IMR-90 (cell line): Measurements from ENCODE around the gene CCDC122. TPM values are rescaled to one million over a fixed set of nuclear protein-coding genes. Genes with fewer than 3 reads are reported as not detected.

Experiments used
- ATAC-seq: fragments of 200-7000 bp; cut with Tn5 transposase; 2 replicates; pipeline ENCODE4 v1.9.1; 2020; ENCODE audit warnings: low read depth, mild to moderate bottlenecking, moderate library complexity
- BruUV-seq: library from RNA; stranded (reverse); fragments of 400-500 nt; replicated peaks from 2 replicates; lab custom pipeline; 2021; lab: Mats Ljungman, UMichigan
- CTCF ChIA-PET: fragments of 300-600 bp; formaldehyde crosslinking; extraction: SDS; loops from one replicate; lab custom pipeline; 2021; ENCODE audit warnings: antibody characterized with exemption; lab: Yijun Ruan, JAX
- POLR2A ChIA-PET: fragments of 300-600 bp; sonication (Branson Sonifier 250); formaldehyde crosslinking; loops from one replicate; lab custom pipeline; 2022; ENCODE audit warnings: antibody characterized with exemption; ENCODE audit not compliant: unreplicated experiment; lab: Charles Lee
- DNase-seq: peaks from one replicate; pipeline ENCODE4 v3.0.0; 2013
- H2AFZ ChIP-seq: replicated peaks from 2 replicates; pipeline ENCODE3; 2013; ENCODE audit warnings: low read length, mild to moderate bottlenecking; ENCODE audit not compliant: poor library complexity
- H2AK5ac ChIP-seq: 2 replicates; pipeline ENCODE4 v1.6.1; 2013; ENCODE audit warnings: low read depth, low read length, inconsistent platforms
- H2AK9ac ChIP-seq: replicated peaks from 2 replicates; pipeline ENCODE3; 2013; ENCODE audit warnings: mild to moderate bottlenecking, low read depth, low read length, moderate library complexity; ENCODE audit not compliant: poor library complexity
- H2BK120ac ChIP-seq: 2 replicates; pipeline ENCODE4 v1.6.1; 2013; ENCODE audit warnings: low read depth, low read length, inconsistent platforms
- H2BK15ac ChIP-seq: 3 replicates; pipeline ENCODE4 v1.6.1; 2013; ENCODE audit warnings: low read depth, low read length, inconsistent platforms
- H2BK20ac ChIP-seq: 2 replicates; pipeline ENCODE4 v1.6.1; 2013; ENCODE audit warnings: low read depth, mild to moderate bottlenecking, inconsistent platforms, low read length, moderate library complexity
- H2BK5ac ChIP-seq: 2 replicates; pipeline ENCODE4 v1.6.1; 2013; ENCODE audit warnings: mild to moderate bottlenecking, low read depth, low read length, inconsistent platforms; ENCODE audit not compliant: poor library complexity, severe bottlenecking
- H3K14ac ChIP-seq: replicated peaks from 2 replicates; pipeline ENCODE4 v1.6.1; 2013; ENCODE audit warnings: low read depth, low read length, inconsistent platforms
- H3K18ac ChIP-seq: 2 replicates; pipeline ENCODE4 v1.6.1; 2013; ENCODE audit warnings: low read depth, low read length, control low read depth
- H3K23ac ChIP-seq: 2 replicates; pipeline ENCODE4 v1.6.1; 2013; ENCODE audit warnings: low read depth, low read length, inconsistent platforms
- H3K27ac ChIP-seq: 2 replicates; pipeline ENCODE4 v1.5.1; 2013; ENCODE audit warnings: mild to moderate bottlenecking, control low read depth, low read length; ENCODE audit not compliant: insufficient read depth
- H3K27me3 ChIP-seq: 2 replicates; pipeline ENCODE4 v1.6.1; 2013; ENCODE audit warnings: low read length; ENCODE audit not compliant: control insufficient read depth, insufficient read depth
- H3K36me3 ChIP-seq: 2 replicates; pipeline ENCODE4 v1.6.1; 2013; ENCODE audit warnings: low read length, mixed read lengths; ENCODE audit not compliant: control insufficient read depth, insufficient read depth
- H3K4ac ChIP-seq: 2 replicates; pipeline ENCODE4 v1.6.1; 2013; ENCODE audit warnings: low read depth, low read length, inconsistent platforms
- H3K4me1 ChIP-seq: 2 replicates; pipeline ENCODE4 v1.6.1; 2013; ENCODE audit warnings: low read length, mixed read lengths; ENCODE audit not compliant: control insufficient read depth, insufficient read depth
- H3K4me2 ChIP-seq: 2 replicates; pipeline ENCODE4 v1.6.1; 2013; ENCODE audit warnings: low read depth, mild to moderate bottlenecking, control low read depth, low read length, moderate library complexity
- H3K4me3 ChIP-seq: 2 replicates; pipeline ENCODE4 v1.5.1; 2013; ENCODE audit warnings: low read depth, mild to moderate bottlenecking, control low read depth, low read length, moderate library complexity; ENCODE audit not compliant: insufficient read depth
- H3K56ac ChIP-seq: 2 replicates; pipeline ENCODE4 v1.6.1; 2013; ENCODE audit warnings: low read length, inconsistent platforms; ENCODE audit not compliant: insufficient read depth; ENCODE audit errors: extremely low read depth
- H3K79me1 ChIP-seq, 2 experiments: 2 replicates each; pipeline ENCODE4 v1.6.1; 2013; ENCODE audit warnings: low read length in 2 of 2, inconsistent platforms in 1 of 2, low read depth in 1 of 2
- H3K9ac ChIP-seq: 2 replicates; pipeline ENCODE4 v1.6.1; 2013; ENCODE audit warnings: low read depth, low read length, control low read depth
- H3K9me1 ChIP-seq: 2 replicates; pipeline ENCODE4 v1.6.1; 2013; ENCODE audit warnings: low read length, inconsistent platforms; ENCODE audit not compliant: insufficient read depth
- H3K9me3 ChIP-seq: 2 replicates; pipeline ENCODE4 v1.6.1; 2013; ENCODE audit warnings: low read length; ENCODE audit not compliant: control insufficient read depth, insufficient read depth
- H4K20me1 ChIP-seq: 2 replicates; pipeline ENCODE4 v1.6.1; 2013; ENCODE audit warnings: low read length, inconsistent platforms; ENCODE audit not compliant: insufficient read depth
- H4K5ac ChIP-seq: 2 replicates; pipeline ENCODE4 v1.6.1; 2013; ENCODE audit warnings: mild to moderate bottlenecking, low read depth, low read length, control low read depth
- H4K8ac ChIP-seq, 2 experiments: 2 replicates each; pipeline ENCODE4 v1.6.1; 2013; ENCODE audit warnings: low read depth in 2 of 2, low read length in 2 of 2, control low read depth in 1 of 2, inconsistent platforms in 1 of 2
- H4K91ac ChIP-seq: 2 replicates; pipeline ENCODE4 v1.6.1; 2013; ENCODE audit warnings: low read depth, low read length, inconsistent platforms; ENCODE audit not compliant: insufficient read depth
- CEBPB ChIP-seq: IDR thresholded peaks from 2 replicates; pipeline ENCODE4 v1.6.1; 2012; ENCODE audit warnings: low read depth, low read length, improper control_type of control experiment
- FOS ChIP-seq: fragments of 150-350 bp; IDR thresholded peaks from 2 replicates; pipeline ENCODE4 v1.6.1; 2016; ENCODE audit warnings: low read depth, low read length
- MAZ ChIP-seq: IDR thresholded peaks from 2 replicates; pipeline ENCODE4 v1.6.1; 2012; ENCODE audit warnings: low read depth, mild to moderate bottlenecking, low read length, improper control_type of control experiment, moderate library complexity, borderline replicate concordance
- SMC3 ChIP-seq: fragments of 150-350 bp; IDR thresholded peaks from 2 replicates; pipeline ENCODE4 v1.6.1; 2016; ENCODE audit warnings: low read depth, mild to moderate bottlenecking, antibody characterized with exemption, low read length, moderate library complexity
- WGBS, 2 experiments: methylation state at CpG; one replicate each; pipeline versions ENCODE4 v1.1.5 to v1.1.7; 2013; ENCODE audit warnings: missing lambda C conversion rate in 2 of 2; ENCODE audit not compliant: insufficient read length in 1 of 2; ENCODE audit errors: extremely low coverage in 2 of 2; 5-methylcytosine and 5-hydroxymethylcytosine counted together
- dilution Hi-C: fragments of 300-500 bp; cut with HindIII; formaldehyde crosslinking; loops from one replicate; pipeline ENCODE4 v1.14.3; 2018; ENCODE audit warnings: low sequenced_read_pairs; ENCODE audit not compliant: unreplicated experiment
- in situ Hi-C: fragments of 300-500 bp; cut with MboI; formaldehyde crosslinking; loops from 3 replicates; pipeline ENCODE4 v1.14.3; 2019; ENCODE audit warnings: low sequenced_read_pairs, inconsistent platforms, mixed read lengths
- intact Hi-C: fragments of 100-400 bp; cut with micrococcal nuclease; formaldehyde crosslinking; loops from 2 replicates; pipeline ENCODE4 v1.10.0; 2022
- polyA plus RNA-seq, 3 experiments: library from polyadenylated mRNA; depleted of rRNA; stranded (reverse); fragments of >200 nt; gene quantifications; 2 replicates each; pipeline ENCODE4 v1.2.3, GENCODE V29; 2012; ENCODE audit warnings: low replicate concordance in 1 of 3
- total RNA-seq: library from RNA; depleted of rRNA; stranded (reverse); fragments of >200 nt; gene quantifications from 2 replicates; pipeline ENCODE4 v1.2.3, GENCODE V29; 2012

CCDC122 gene
- total and polyA plus RNA-seq, 2 of the 4 experiments (the other 2 are of a cell fraction), result 0.70 to 0.72 TPM

DNA sequence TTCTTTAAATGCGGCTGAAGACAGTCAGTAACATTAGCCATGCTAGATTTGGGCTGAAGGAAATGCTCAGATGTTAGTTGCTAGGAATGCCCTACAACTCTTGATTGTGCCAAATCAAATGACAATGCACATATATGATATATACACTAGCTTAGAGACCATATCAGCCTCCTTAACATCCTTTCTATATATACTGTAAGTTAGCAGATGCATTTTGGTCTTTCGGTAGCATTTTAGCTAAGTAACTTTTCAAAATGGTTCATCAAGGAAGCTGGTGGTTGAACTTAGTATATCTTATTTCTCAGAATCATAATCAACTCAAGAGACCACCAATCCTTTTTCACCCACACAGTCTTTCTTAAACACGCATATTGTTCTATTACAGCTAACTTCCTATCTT is 78.7 kb downstream of the CCDC122 start:
- Histone ChIP-seq H3K4me2 (no peak overlapping the region), H4K91ac (no peak overlapping the region), H3K4me1 (peaks cover 2% of the 10 kb centered on the region; the same call in 1 of the 2 replicates), H4K5ac (no peak overlapping the region), H3K4me3 (no peak overlapping the region), H2AK5ac (no peak overlapping the region), H2BK15ac (no peak overlapping the region), H3K79me1 (no peaks in the 10 kb centered on the region), H3K27me3 (no peaks in the 10 kb centered on the region), H3K4ac (no peak overlapping the region), H3K9ac (no peak overlapping the region), H3K56ac (no peak overlapping the region), H4K8ac (no peak overlapping the region), H4K20me1 (peaks cover 5% of the 10 kb centered on the region; the same call in 1 of the 2 replicates), H2AFZ (no peak overlapping the region), H2AK9ac (no peak overlapping the region), H3K23ac (no peak overlapping the region), H2BK5ac (no peak overlapping the region), H3K9me3 (no peaks in the 10 kb centered on the region), H2BK120ac (no peak overlapping the region), H2BK20ac (no peak overlapping the region), H3K18ac (no peak overlapping the region), H3K14ac (no peak overlapping the region), H3K9me1 (peaks cover 3% of the 10 kb centered on the region; the same call in 1 of the 2 replicates), H3K36me3 (no peaks in the 10 kb centered on the region), H3K27ac (no peak overlapping the region)
- ChIA-PET POLR2A (no interaction called here), CTCF (interaction anchor here (1.1 kb wide), 1 partner anchor 10 kb away, joined by 3 read pairs; no protein-coding TSS in a partner anchor)
- ATAC-seq (no peak), DNase-seq (no peak)
- WGBS, 2 experiments, result no CpG with 5 or more reads among the region's 3 CpGs
- in situ Hi-C loops, result no loop called here
- TF ChIP-seq CEBPB, result no peak
- TF ChIP-seq MAZ, result no peak
- no peak for TF ChIP-seq SMC3
- TF ChIP-seq FOS, result no peak
- no TSS peak for BruUV-seq
- dilution Hi-C loops, result no loop called here
- intact Hi-C loops, result loop anchor here (5.0 to 10.0 kb wide), 2 partner anchors 829 to 1146 kb away; no protein-coding TSS in a partner anchor
